Fibroblast of mammary gland (primary cell): ENCODE measurements around the gene MRPL21.

Experiments
- DNase-seq: peaks from one replicate; pipeline ENCODE4 v3.0.0-alpha.2; 2010; ENCODE audit warnings: low read depth
- H3K4me3 ChIP-seq: 2 replicates; pipeline ENCODE4 v1.5.1; 2011; ENCODE audit warnings: low read depth, mild to moderate bottlenecking, low read length, moderate library complexity; ENCODE audit not compliant: control insufficient read depth
- CTCF ChIP-seq: conservative IDR thresholded peaks from 2 replicates; pipeline ENCODE4 v1.5.1; 2011; ENCODE audit warnings: low read depth, low read length, inconsistent platforms; ENCODE audit not compliant: control insufficient read depth, insufficient read depth

The MRPL21 gene

GRCh38 chr11:68878022-68878421, 25.6 kb downstream of the MRPL21 start:
- no peak for DNase-seq
- TF ChIP-seq CTCF = no peak
- H3K4me3 ChIP-seq = no peak overlapping the region

DNA sequence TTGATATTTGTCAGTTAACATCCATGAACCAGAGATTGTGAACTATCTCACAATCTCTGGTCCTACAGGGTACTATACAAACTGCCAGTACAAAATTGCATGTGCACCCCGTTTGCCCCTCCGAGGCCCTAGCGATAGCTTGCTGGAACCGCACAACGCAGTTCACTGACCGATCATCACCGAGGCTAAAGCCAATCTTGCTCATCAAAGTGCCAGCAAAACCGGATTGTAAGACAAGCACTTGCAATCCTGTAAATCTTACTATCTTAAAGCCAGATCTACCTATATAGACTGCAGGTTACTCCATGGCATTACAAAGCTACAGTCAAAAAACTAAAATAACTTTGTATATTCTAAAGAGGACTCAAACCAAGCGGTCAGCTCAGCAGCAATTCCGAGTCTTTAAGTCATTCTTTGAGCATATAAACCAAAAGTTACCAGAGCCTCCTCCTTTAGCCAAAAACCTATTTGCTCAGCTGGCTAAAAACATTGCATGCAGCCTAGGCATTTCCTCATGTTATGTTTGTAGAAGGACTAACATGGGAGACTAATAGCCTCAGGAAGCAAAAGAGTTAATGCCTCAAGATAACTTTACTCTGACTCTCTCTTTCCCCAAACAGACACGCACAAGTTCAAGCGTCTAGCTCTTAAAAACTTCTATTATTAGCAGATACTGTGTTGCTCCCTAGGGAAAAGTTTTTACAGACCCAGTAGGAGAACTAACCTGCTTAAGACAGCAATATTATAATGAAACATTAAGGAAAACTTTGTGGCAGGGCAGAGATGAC, 31.2 kb downstream of the MRPL21 start:
- H3K4me3 ChIP-seq = no peak overlapping the region
- DNase-seq = peak; percentile 7
- no peak for TF ChIP-seq CTCF

DNA sequence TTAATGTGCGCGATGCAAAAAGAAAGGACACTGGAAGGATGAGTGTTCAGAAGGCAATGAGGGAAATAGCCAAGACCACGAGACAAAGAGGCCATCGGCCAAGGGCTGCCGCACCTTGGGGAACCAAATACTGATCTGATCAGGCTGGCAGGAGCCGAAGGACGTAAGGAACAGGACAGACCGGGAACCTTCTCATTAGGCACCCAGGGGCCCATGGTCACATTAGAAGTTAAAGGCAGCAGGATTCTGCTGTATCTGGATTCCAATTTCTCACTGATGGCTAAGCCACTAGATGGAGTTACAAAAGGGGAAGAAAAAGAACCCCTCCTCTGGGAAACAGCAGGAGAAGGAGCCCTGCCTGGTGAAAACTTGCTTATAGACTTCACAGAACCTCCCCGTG, 33.2 kb downstream of the MRPL21 start:
- H3K4me3 ChIP-seq = peak overlapping the region; percentile 52
- TF ChIP-seq CTCF = peak; percentile 19
- peak; percentile 23 for DNase-seq

DNA sequence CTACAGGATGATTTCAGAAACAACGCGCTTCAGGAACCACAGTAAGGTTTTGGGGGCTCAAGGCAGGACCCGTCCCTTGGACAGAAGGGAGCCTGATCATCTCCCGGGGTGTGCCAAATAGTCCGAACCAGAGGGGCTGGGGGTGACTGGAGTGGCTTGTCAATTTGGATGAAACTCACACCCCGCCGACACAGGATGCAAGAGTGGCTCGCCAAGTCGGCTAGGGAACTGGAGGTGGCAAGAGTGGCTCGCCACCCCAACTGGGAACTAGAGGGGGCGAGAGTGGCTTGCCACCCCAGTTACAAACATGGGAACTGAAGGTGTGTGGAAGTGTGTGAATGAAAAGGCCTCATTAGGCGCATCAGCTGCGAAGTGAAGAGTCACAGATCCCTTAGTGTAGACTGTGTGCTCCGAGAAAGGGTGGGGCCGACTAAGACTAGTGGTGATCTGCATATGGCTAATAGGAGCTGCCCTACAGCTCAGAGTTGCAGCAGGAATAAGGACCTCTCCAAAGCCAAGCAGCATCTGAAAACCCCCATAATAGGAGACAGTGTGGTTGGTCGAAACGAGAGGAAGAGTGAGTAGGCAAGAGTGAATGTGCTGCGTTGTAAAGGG, 35.3 kb downstream of the MRPL21 start:
- H3K4me3 ChIP-seq = no peak overlapping the region
- no peak for TF ChIP-seq CTCF
- no peak for DNase-seq

DNA sequence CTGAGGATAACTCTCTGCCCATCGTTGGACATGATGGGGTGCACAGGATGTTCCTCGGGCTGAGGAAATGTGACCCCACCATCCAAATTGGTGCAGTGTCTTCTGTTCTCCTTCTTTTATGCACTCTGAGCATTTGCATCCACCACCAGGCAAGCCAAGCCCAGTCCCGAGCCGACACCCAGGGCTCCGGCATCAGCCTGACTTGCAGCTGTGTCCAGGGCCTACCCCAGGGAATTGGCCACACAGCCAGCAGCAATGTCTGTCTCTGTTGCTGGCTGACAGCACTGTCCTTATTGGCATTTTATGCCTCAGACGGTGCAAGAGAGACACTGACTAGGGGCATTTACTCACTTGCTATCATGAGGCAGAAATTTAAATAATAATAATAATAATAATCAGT, 36.6 kb downstream of the MRPL21 start:
- no peak overlapping the region for H3K4me3 ChIP-seq
- TF ChIP-seq CTCF = no peak
- DNase-seq = no peak

DNA sequence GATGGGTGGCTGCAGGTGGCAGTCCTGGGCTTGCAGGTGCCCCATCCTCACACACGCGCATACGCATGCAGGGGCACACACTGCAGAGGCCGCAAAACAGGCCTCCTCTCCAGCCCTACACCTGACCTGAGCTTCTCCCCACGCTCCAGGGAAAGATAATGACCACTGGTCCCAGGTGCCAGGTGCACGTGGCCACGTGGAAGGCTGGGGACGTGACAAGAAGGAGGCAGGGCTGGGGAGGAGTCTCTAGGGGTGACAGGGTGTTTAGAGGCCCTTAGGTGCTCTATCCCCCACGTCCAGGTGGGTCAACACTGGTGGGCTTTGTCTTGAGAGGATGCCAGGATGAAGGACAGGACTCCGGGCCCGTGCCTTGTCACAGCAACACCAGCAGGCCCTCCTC, 38.4 kb downstream of the MRPL21 start:
- no peak for TF ChIP-seq CTCF
- DNase-seq = no peak
- no peak overlapping the region for H3K4me3 ChIP-seq
